Parathyroid adenoma (tissue), 2 donors: ENCODE data around the gene DYNLRB1.

Experiments
- H2AFZ ChIP-seq: fragments of 300-600 bp; sonication (generic); one replicate; pipeline ENCODE4 v1.7.0; 2017; ENCODE audit warnings: antibody characterized with exemption, mild to moderate bottlenecking
- H3K27ac ChIP-seq: fragments of 300-600 bp; sonication (generic); one replicate; pipeline ENCODE4 v1.7.0; 2017
- H3K27me3 ChIP-seq: fragments of 300-600 bp; sonication (generic); one replicate; pipeline ENCODE4 v1.7.0; 2017; ENCODE audit warnings: low read length; ENCODE audit not compliant: control insufficient read depth, insufficient read depth
- H3K36me3 ChIP-seq: fragments of 300-600 bp; sonication (generic); one replicate; pipeline ENCODE4 v1.7.0; 2017; ENCODE audit warnings: low read length; ENCODE audit not compliant: control insufficient read depth, insufficient read depth
- H3K4me1 ChIP-seq: fragments of 300-600 bp; sonication (generic); one replicate; pipeline ENCODE4 v1.7.0; 2017; ENCODE audit warnings: control low read depth
- H3K4me2 ChIP-seq: fragments of 300-600 bp; sonication (generic); one replicate; pipeline ENCODE4 v1.7.0; 2017; ENCODE audit warnings: low read length
- H3K4me3 ChIP-seq: fragments of 300-600 bp; sonication (generic); one replicate; pipeline ENCODE4 v1.7.0; 2017; ENCODE audit warnings: low read depth, low read length
- H3K79me2 ChIP-seq: fragments of 300-600 bp; sonication (generic); one replicate; pipeline ENCODE4 v1.7.0; 2017; ENCODE audit warnings: control low read depth
- H3K9ac ChIP-seq: fragments of 300-600 bp; sonication (generic); one replicate; pipeline ENCODE4 v1.7.0; 2017; ENCODE audit warnings: mild to moderate bottlenecking
- H3K9me3 ChIP-seq: fragments of 300-600 bp; sonication (generic); one replicate; pipeline ENCODE4 v1.7.0; 2017; ENCODE audit warnings: low read length; ENCODE audit not compliant: control insufficient read depth
- CTCF ChIP-seq: fragments of 300-600 bp; sonication (generic); IDR thresholded peaks from one replicate; pipeline ENCODE4 v1.7.0; 2017; ENCODE audit warnings: antibody characterized with exemption, mild to moderate bottlenecking
- donor health status: primary hyperparathyroidism.

Gene DYNLRB1

GRCh38 chr20:34575756-34576155 is 59.5 kb downstream of the DYNLRB1 start:
- TF ChIP-seq CTCF = no peak

GRCh38 chr20:34577061-34577460 is 60.8 kb downstream of the DYNLRB1 start:
- Histone ChIP-seq H3K4me1 (no peaks in the 10 kb centered on the region), H3K27ac (no peak overlapping the region), H3K36me3 (no peaks in the 10 kb centered on the region), H2AFZ (no peak overlapping the region), H3K79me2 (no peaks in the 10 kb centered on the region), H3K4me3 (no peak overlapping the region), H3K4me2 (no peak overlapping the region), H3K27me3 (no peaks in the 10 kb centered on the region), H3K9ac (no peak overlapping the region), H3K9me3 (no peaks in the 10 kb centered on the region)
- no peak for TF ChIP-seq CTCF

More at GRCh38 chr20:34575756-34576155, 59.5 kb downstream of the DYNLRB1 start:
- Histone ChIP-seq H3K27ac (no peak overlapping the region), H3K9ac (no peak overlapping the region), H3K36me3 (no peaks in the 10 kb centered on the region), H3K27me3 (no peaks in the 10 kb centered on the region), H3K4me2 (no peak overlapping the region), H3K79me2 (no peaks in the 10 kb centered on the region), H3K9me3 (no peaks in the 10 kb centered on the region), H3K4me3 (no peak overlapping the region), H2AFZ (no peak overlapping the region), H3K4me1 (no peaks in the 10 kb centered on the region)

GRCh38 chr20:34578025-34578424 is 61.8 kb downstream of the DYNLRB1 start:
- Histone ChIP-seq H3K9me3 (no peaks in the 10 kb centered on the region), H3K27ac (no peak overlapping the region), H3K36me3 (no peaks in the 10 kb centered on the region), H3K79me2 (no peaks in the 10 kb centered on the region), H3K4me1 (no peaks in the 10 kb centered on the region), H3K4me3 (no peak overlapping the region), H3K9ac (no peak overlapping the region), H3K4me2 (no peak overlapping the region), H3K27me3 (no peaks in the 10 kb centered on the region), H2AFZ (no peak overlapping the region)
- no peak for TF ChIP-seq CTCF

- Histone ChIP-seq H3K9ac (no peak overlapping the region), H3K79me2 (no peaks in the 10 kb centered on the region), H3K36me3 (no peaks in the 10 kb centered on the region), H3K9me3 (no peaks in the 10 kb centered on the region), H3K27me3 (no peaks in the 10 kb centered on the region), H3K4me2 (no peak overlapping the region), H3K4me1 (no peaks in the 10 kb centered on the region), H3K4me3 (no peak overlapping the region), H2AFZ (no peak overlapping the region), H3K27ac (no peak overlapping the region)
- no peak for TF ChIP-seq CTCF
Measured at GRCh38 chr20:34578521-34578920, 62.3 kb downstream of the DYNLRB1 start.

- Histone ChIP-seq H3K4me3 (no peak overlapping the region), H3K9ac (no peak overlapping the region), H3K27me3 (no peaks in the 10 kb centered on the region), H2AFZ (no peak overlapping the region), H3K4me2 (no peak overlapping the region), H3K36me3 (no peaks in the 10 kb centered on the region), H3K27ac (no peak overlapping the region), H3K79me2 (no peaks in the 10 kb centered on the region), H3K4me1 (no peaks in the 10 kb centered on the region), H3K9me3 (no peaks in the 10 kb centered on the region)
- TF ChIP-seq CTCF = no peak
Measured at GRCh38 chr20:34579191-34579978, 63.2 kb downstream of the DYNLRB1 start.
